Liver (tissue), 3 donors: Measurements from ENCODE around the gene HS3ST6.

Source experiments
- EGR1 ChIP-seq, 2 donors: IDR thresholded peaks; 2 replicates each; pipeline ENCODE4 v1.6.1; 2016 to 2018; ENCODE audit warnings: antibody characterized with exemption in 2 of 2, low read depth in 2 of 2
- FOXA1 ChIP-seq: IDR thresholded peaks from 2 replicates; pipeline ENCODE4 v1.6.1; 2016; ENCODE audit warnings: antibody characterized with exemption
- GABPA ChIP-seq, 2 donors: IDR thresholded peaks in 1 of 2; conservative IDR thresholded peaks in 1 of 2; 2 replicates each; pipeline ENCODE4 v1.6.1; 2016; ENCODE audit warnings: antibody characterized with exemption in 2 of 2, mild to moderate bottlenecking in 1 of 2, moderate library complexity in 1 of 2
- HNF4G ChIP-seq: IDR thresholded peaks from 2 replicates; pipeline ENCODE4 v1.6.1; 2016; ENCODE audit warnings: antibody characterized with exemption
- JUND ChIP-seq, 2 donors: IDR thresholded peaks; 2 replicates each; pipeline ENCODE4 v1.6.1; 2016; ENCODE audit warnings: antibody characterized with exemption in 2 of 2
- RAD21 ChIP-seq, 2 donors: IDR thresholded peaks; 2 replicates each; pipeline ENCODE4 v1.6.1; 2016; ENCODE audit warnings: antibody characterized with exemption in 2 of 2, mild to moderate bottlenecking in 2 of 2
- SP1 ChIP-seq: IDR thresholded peaks from 2 replicates; pipeline ENCODE4 v1.6.1; 2018; ENCODE audit warnings: antibody characterized with exemption, mild to moderate bottlenecking
- TAF1 ChIP-seq: conservative IDR thresholded peaks from 2 replicates; pipeline ENCODE4 v1.6.1; 2016; ENCODE audit warnings: antibody characterized with exemption, mild to moderate bottlenecking
- YY1 ChIP-seq: IDR thresholded peaks from 2 replicates; pipeline ENCODE4 v1.6.1; 2016; ENCODE audit warnings: antibody characterized with exemption, mild to moderate bottlenecking
- TF ChIP-seq, protein P1 (sequence below): fragments of 150-350 bp; IDR thresholded peaks from 2 replicates; pipeline ENCODE4 v1.5.1; 2017; ENCODE audit warnings: improper control_type of control experiment, low read depth, low read length; ENCODE audit not compliant: missing input control
- TF ChIP-seq, protein P2 (sequence below): IDR thresholded peaks from 2 replicates; pipeline ENCODE4 v1.6.1; 2016; ENCODE audit warnings: antibody characterized with exemption, mild to moderate bottlenecking
- TF ChIP-seq, protein P3 (sequence below): IDR thresholded peaks from 2 replicates; pipeline ENCODE4 v1.6.1; 2016; ENCODE audit warnings: antibody characterized with exemption
- TF ChIP-seq, protein P4 (sequence below): IDR thresholded peaks from 2 replicates; pipeline ENCODE4 v1.6.1; 2016; ENCODE audit warnings: antibody characterized with exemption
- TF ChIP-seq, protein P5 (sequence below): IDR thresholded peaks from 2 replicates; pipeline ENCODE4 v1.6.1; 2016; ENCODE audit warnings: antibody characterized with exemption
- donor health status: healthy.
- donor health status: healthy.

DNA sequence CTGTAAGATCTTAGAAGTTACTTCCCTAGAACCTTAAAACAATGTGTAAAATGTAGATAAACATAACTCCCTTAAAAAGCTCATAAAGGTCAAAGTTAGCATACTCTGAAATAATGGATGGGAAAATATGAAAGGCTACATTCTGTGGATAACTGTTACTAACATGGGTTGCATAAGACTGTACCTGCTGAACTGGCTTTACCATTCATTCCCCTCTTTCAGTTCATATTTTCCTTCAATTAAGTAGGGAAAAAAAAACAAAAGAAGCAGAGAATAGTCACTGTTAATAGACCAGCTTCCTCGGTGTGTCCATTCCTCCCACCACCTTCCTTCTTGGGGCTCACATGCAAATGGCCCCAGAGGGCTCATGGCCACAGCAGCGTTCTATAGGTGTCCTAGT is 38.7 kb downstream of the HS3ST6 start:
- TF ChIP-seq, protein P1, sequence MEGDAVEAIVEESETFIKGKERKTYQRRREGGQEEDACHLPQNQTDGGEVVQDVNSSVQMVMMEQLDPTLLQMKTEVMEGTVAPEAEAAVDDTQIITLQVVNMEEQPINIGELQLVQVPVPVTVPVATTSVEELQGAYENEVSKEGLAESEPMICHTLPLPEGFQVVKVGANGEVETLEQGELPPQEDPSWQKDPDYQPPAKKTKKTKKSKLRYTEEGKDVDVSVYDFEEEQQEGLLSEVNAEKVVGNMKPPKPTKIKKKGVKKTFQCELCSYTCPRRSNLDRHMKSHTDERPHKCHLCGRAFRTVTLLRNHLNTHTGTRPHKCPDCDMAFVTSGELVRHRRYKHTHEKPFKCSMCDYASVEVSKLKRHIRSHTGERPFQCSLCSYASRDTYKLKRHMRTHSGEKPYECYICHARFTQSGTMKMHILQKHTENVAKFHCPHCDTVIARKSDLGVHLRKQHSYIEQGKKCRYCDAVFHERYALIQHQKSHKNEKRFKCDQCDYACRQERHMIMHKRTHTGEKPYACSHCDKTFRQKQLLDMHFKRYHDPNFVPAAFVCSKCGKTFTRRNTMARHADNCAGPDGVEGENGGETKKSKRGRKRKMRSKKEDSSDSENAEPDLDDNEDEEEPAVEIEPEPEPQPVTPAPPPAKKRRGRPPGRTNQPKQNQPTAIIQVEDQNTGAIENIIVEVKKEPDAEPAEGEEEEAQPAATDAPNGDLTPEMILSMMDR = no peak
- TF ChIP-seq TAF1 (no peak), JUND (IDR thresholded peaks at IDR 0.05) (no peak), EGR1 (IDR thresholded peaks at IDR 0.05; ENCODE audit: low read depth in 2 of 2) (no peak), RAD21 (IDR thresholded peaks at IDR 0.05) (no peak), SP1 (no peak), FOXA1 (no peak), GABPA (IDR thresholded peaks at IDR 0.05 in 1 of 2, conservative IDR thresholded peaks at IDR 0.05 in 1 of 2) (no peak), YY1 (no peak), HNF4G (no peak)
- TF ChIP-seq, protein P2, sequence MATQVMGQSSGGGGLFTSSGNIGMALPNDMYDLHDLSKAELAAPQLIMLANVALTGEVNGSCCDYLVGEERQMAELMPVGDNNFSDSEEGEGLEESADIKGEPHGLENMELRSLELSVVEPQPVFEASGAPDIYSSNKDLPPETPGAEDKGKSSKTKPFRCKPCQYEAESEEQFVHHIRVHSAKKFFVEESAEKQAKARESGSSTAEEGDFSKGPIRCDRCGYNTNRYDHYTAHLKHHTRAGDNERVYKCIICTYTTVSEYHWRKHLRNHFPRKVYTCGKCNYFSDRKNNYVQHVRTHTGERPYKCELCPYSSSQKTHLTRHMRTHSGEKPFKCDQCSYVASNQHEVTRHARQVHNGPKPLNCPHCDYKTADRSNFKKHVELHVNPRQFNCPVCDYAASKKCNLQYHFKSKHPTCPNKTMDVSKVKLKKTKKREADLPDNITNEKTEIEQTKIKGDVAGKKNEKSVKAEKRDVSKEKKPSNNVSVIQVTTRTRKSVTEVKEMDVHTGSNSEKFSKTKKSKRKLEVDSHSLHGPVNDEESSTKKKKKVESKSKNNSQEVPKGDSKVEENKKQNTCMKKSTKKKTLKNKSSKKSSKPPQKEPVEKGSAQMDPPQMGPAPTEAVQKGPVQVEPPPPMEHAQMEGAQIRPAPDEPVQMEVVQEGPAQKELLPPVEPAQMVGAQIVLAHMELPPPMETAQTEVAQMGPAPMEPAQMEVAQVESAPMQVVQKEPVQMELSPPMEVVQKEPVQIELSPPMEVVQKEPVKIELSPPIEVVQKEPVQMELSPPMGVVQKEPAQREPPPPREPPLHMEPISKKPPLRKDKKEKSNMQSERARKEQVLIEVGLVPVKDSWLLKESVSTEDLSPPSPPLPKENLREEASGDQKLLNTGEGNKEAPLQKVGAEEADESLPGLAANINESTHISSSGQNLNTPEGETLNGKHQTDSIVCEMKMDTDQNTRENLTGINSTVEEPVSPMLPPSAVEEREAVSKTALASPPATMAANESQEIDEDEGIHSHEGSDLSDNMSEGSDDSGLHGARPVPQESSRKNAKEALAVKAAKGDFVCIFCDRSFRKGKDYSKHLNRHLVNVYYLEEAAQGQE = no peak
- TF ChIP-seq, protein P3, sequence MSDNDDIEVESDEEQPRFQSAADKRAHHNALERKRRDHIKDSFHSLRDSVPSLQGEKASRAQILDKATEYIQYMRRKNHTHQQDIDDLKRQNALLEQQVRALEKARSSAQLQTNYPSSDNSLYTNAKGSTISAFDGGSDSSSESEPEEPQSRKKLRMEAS = no peak
- TF ChIP-seq, protein P4, sequence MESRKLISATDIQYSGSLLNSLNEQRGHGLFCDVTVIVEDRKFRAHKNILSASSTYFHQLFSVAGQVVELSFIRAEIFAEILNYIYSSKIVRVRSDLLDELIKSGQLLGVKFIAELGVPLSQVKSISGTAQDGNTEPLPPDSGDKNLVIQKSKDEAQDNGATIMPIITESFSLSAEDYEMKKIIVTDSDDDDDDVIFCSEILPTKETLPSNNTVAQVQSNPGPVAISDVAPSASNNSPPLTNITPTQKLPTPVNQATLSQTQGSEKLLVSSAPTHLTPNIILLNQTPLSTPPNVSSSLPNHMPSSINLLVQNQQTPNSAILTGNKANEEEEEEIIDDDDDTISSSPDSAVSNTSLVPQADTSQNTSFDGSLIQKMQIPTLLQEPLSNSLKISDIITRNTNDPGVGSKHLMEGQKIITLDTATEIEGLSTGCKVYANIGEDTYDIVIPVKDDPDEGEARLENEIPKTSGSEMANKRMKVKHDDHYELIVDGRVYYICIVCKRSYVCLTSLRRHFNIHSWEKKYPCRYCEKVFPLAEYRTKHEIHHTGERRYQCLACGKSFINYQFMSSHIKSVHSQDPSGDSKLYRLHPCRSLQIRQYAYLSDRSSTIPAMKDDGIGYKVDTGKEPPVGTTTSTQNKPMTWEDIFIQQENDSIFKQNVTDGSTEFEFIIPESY = no peak
- TF ChIP-seq, protein P5, sequence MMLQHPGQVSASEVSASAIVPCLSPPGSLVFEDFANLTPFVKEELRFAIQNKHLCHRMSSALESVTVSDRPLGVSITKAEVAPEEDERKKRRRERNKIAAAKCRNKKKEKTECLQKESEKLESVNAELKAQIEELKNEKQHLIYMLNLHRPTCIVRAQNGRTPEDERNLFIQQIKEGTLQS = no peak
